ENCODE measurements around the gene RTN4.
"Not testable (repeated sequence)": the region's sequence is repeated elsewhere in the genome, so short reads cannot be mapped to it uniquely, and the experiment has no call there.

RTN4 gene

DNA sequence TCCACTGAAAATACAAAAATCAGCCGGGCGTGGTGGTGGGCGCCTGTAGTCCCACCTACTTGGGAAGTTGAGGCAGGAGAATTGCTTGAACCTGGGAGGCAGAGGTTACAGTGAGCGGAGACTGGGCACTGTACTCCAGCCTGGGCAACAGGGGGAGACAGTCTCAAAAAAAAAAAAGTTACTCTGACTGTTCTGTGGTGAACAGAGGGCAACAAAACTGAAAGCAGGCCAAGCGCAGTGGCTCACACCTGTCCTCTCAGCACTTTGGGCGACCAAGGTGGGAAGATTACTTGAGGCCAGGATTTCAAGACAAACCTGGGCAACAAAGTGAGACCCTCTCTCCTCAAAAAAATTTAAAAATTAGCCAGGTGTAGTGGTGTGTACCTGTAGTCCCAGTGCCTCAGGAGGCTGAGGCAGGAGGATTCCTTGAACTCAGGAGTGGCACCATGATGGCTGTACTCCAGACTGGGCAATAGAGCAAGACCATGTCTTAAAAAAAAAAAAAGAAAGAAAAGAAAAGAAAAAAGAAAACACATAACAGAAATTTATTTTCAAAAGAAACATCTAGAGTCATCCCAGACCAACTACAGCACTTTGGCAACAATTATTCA, 13.6 kb upstream of the RTN4 start:
- no peak for DNase-seq (ENCODE audit: low read depth)

DNA sequence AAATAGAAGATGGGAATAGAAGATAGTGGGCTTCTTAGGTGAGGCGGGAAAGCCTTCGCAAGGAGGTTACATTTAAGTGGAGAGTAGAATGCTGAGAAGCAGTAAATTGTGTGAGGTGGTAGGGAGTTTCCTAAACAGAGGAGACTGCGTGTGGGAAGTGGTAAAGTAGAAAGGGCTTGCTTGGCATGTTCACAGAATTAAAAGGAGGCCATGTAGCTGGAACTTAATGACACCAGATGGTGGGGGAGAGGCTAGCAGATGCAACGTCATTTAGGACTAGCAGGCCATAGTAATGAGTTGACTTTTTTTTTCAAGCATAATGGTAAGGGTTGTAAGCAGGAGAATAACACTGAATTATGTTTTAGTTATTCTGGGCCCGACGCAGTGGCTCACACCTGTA, 13.0 kb upstream of the RTN4 start:
- DNase-seq (ENCODE audit: low read depth) = no peak

DNA sequence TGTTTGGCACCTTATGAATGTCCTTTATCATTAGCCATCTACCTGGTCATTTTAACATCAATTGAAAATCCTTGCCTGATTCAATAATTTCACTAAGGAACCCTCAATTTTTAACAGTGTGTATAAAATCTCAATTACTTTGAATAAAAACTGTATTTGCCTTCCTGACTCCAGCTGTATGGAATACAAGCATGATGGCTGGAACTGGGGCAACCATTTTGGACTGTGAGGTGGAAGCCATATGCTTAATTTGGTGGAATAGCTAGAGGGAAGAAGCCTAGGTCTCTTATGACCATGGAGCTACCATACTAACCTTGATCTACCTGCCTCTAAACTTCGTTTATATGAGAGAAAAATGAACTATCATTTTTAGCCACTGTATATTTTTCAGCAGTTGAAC, 12.5 kb upstream of the RTN4 start:
- no peak for DNase-seq (ENCODE audit: low read depth)

DNA sequence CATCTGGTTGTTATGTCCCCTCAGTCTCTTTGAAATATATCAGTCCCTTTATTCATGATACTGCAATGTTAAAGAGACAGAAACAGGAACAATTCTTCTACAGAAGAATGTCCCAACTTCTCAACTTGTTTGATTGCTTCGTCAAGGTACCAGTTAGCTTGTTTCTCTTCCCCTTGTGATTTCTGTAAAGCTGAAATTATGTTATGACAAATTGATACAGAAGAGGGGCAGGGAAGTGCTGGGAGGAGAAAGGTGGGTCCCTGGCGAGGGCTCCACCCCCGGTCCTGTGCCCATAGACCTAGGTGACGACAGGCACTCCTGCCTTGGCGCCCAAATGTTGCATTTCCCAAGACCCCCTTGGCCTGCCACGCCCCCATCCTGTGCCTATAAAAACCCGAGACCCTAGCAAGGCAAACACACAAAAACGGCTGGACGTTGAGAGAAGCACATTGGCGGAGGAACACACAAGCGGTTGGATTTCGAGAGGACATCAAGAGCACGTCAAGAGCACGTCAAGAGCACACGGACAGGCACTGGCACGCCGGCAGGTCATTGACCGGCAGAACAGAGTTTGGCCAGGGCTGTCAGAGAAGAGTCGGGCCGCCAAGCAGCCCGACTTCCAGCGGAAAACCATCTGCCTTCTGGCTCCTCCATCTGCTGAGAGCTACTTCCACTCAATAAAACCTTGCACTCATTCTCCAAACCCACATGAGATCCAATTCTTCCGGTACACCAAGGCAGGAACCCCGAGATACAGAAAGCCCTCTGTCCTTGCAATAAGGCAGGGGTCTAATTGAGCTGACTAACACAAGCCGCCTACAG, 11.5 kb upstream of the RTN4 start:
- DNase-seq (ENCODE audit: low read depth) = no peak

DNA sequence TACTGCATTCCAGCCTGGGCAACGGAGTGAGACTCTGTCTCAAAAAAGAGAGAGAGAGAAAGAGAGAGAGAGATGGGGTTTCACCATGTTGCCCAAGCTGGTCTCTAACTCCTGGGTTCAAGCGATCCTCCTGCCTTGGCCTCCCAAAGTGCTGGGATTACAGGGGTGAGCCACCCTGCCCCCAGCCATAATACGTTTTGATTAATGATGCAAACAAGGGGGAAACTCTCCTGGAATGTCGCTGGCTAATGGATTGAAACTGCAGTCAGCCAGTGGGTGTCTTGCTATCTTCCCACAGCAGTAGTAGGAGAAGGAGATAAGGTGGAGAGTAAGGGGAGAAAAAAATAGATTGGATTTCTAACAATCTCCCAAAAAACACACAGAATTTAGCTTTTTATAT, 9.5 kb upstream of the RTN4 start:
- DNase-seq (ENCODE audit: low read depth) = no peak

DNA sequence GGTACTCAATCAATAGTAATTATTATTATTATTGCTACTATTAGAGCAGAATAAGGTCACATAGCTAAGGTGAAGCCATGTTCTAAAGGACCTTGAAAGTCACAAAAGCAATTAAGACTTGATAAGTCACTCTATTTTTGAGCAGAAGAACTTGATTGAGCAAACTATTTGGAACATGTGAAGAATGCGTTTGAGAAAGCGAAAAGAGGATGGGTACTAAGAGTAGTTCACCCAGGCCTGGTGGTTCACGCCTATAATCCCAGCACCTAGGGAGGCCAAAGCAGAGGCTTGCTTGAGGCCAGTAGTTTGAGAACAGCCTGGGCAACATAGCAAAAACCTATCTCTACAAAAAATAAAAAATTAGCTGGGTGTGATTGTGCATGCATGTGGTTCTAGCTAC, 7.2 kb upstream of the RTN4 start:
- DNase-seq (ENCODE audit: low read depth) = no peak

DNA sequence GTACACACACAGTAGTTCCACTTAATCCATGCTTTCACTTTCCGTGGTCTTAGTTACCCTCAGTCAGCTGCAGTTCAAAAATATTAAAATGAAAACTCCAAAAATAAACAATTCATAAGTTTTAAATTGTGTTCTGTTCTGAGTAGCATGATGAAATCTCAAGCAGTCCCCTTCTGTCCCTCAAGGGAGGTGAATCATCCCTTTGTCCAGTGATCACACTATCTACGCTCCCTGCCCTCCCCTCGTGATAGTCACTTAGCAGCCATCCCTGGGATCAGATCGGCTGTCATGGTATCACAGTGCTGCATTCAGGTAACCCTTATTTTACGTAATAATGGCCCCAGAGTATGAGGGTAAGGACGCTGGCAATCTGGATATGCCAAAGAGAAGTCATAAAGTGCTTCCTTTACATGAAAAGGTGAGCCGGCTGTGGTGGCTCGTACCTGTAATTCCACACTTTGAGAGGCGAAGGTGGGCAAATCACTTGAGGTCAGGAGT, 5.8 kb upstream of the RTN4 start:
- DNase-seq (ENCODE audit: low read depth) = no peak

DNA sequence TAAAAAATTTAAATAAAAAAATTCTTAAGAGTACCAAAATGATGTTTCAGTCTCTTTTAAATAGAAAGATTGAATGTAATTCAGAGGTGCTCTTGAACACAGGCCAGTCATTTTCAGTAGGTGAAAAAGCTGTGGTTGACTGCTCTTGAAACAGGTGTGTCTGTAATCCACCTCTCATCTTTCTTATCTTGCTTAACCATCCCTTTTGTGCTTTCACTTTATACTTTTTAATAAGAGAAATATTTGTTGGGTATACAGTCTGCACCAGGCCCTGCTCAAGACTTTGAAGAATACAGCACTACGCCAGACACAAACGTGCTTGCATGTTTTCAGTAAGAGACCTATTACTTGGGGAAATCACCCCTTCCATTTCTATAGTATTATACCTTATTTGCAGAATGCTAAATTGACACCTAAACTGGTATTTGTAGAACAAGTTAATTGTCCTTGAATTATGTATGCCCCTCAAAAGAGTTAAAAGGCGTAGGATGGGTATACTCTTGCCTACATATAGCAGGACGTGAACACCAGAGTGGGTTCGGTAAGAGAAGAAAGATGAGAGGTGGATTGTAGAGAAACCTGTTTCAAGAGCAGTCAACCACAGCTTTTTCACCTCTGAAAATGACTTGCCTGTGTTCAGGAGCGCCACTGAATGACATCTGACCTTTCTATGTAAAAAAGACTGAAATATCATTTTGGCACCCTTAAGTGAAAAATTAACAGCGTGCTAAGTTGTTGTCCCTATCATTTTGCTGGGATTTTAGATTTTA, 4.0 kb upstream of the RTN4 start:
- DNase-seq (ENCODE audit: low read depth) = no peak

DNA sequence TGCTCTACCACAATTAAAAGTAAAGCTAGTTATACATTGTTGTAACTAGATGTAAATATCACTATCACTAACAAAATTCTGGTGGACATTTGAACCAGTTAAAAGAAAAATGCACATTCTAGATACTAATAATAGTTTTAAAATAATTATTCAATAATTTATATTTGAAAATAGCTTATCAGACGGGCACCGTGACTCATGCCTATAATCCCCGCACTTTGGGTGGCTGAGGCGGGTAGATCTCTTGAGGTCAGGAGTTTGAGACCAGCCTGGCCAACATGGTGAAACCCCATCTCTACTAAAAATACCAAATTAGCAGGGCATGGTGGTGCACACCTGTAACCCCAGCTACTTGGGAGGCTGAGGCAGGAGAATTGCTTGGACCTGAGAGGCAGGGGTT, 3.0 kb upstream of the RTN4 start:
- DNase-seq (ENCODE audit: low read depth) = not testable (repeated sequence)

DNA sequence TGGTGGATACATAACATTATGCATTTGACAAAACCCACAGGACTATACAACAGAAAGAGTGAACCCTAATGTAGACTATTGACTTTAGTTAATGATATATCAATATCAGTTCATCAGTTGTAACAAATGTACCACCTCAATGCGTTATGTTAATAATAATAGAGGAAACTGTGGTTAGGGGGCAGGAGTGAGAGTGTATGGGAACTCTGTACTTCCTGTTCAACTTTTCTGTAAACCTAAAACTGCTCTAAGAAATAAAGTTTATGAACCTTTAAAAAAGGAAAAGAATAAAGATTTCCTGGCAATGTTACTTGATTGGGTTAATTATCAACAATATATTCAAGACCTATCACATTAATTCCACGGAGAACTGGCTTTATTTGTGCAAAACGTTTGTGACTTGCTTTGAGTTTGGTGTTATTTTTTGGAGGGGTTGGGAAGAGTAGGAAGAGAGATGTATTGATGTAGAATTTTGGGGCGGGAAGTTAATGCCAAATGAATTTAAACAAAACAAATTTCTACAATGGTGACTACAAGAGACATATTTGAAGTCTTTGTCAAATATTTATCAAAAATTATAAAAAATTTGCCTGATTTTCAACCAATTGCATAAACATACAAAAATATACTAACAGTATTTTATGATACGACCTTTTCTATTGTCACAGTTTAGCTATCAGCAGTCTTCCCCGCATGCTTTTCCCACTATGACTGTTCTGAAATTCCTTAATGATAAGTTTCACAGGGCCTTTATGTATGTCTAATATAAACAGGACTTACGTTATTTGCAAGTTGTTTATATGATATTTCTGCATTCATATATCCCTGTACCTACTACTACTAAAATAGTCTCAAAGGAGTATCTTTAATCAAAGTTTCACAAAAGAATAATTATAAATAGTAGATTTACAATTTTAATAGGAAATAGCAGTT, 2.1 kb upstream of the RTN4 start:
- no peak for DNase-seq (ENCODE audit: low read depth)

DNA sequence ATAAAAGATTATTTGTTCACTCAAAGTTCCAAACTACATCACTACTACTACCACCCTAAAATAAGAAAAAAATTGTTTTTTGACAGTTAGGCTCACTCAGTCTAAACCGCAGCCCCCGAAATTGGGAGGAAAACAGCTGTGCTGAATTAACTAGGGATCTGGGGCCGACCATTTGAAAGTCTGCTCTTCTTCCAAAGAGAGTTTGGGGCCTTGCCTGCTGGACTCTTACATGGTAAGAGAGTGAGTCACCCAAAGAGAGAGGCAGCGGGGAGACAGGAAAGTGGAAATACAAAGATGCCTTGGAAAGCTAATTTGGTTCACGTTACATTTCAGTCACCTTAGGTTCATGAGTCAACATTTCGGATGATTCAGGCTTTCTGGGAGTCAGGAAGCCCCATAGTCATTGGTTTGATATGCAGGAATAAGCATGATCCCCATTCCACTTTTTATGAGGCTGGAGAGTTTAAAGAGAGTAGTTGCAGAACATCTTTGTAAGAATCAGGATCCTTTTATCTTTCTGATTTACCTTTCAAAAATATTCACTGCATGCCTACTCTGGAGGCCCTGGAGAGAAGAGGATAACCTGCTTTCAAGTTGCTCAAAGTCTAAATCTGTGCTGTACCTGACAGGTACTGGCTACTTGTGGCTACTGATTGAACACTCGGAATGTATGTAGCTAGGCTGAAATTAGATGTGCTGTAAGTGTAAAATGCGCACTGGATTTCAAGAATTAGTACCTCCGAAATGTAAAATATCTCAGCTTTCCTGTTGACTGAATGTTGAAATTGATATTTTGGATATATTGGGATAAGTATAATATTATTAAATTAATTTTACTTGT, 995 bp upstream of the RTN4 start:
- DNase-seq (ENCODE audit: low read depth) = no peak

DNA sequence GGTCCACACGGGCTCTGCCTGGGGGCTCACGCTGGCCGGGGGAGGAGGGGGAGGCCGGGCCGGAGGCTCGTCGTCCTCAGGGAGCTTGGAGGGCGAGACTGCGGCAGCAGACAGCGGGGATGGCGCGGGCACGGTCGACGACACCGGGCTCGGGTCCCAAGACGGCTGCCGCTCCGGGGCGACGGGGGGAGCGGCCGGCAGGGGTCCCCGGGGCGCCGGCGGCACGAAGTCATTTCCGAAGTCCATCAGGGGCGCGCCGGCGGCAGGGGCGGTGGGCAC, 491 bp downstream of the RTN4 start:
- DNase-seq (ENCODE audit: low read depth) = no peak

DNA sequence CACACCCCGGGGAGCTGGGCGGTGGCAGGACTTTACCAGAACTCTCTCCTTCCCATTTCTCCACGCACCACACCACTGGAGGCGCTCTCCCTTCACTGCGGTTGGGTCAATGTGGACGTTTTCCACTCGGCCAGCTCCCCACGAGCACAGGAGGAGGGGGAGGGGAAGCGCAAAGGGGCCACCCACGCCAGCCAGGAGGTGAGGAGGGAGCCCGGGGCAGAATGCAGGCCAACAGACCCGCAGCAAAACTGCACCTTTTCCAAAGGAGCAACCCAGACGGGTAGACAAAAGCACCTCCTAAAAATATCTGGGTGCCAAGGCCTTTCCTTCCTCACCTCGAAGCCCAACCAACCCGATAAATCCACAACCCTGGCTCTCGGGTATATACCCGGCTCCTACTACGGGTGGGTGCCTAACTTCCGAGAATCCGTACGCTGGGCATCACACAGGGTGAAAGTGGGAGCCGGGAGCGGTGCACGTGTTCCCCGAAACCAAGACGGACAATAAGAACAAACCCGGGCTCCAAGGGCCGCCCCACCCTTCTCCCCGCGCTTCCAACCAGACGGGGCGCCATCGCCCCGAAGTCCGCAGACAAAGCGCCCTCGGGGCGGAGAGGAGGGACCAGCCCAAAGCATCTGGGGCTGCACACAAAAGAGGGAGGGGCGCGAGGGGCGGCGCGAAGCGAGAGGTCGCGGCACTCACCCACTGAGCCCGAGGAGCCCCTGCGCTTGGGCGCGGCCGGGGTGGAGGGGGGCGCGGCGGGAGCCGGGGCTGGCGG, 1.0 kb downstream of the RTN4 start:
- DNase-seq (ENCODE audit: low read depth) = peak; percentile 40

DNA sequence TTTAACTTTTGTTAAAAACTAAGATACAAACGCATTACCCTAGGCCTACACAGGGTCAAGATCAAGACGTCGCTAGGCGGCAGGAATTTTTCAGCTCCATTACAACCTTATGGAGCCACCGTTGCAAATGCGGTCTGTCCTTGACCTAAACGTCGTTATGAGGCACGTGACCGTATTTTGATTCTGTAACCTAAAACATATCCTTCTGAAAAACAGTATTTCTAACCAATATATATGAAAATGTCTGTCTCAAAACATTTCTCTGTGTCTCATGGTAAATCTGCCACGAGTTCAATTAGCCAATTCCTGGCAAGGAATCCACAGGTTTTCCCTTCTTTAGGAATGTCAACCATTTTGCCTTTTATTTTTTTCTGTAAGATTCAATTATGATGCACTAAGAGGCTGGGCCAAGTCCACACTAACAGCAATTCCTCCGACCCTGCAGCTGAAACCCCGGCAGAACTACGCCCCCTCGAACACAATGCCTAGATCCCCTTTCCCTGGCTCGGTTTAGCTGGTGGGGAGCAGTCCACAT, 1.7 kb downstream of the RTN4 start:
- no peak for DNase-seq (ENCODE audit: low read depth)

DNA sequence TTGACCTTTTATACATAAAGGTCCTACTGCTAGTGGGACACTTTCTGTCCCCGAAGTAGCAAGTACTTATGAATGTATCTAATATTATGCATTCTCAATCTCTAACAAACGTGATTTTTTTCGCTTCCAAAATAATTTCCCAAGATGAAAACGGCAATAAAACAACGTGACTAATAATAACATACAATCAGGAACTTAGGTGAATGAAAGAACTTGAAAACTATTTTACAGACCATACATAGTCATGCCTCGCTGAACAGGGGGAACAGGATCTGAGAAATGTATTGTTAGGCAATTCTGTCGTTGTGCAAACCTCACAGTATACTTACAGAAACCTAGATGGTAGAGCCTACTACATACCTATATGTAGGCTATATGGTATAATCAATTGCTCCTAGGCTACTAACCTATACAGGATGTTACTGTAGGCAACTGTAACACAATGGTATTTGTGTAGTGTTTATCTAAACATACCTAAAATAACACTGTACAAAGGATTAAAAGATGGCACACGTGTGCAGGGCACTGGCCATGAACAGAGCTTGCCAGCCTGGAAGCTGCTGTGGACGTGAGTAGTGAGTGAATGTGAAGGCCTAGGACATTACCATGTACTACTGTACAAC, 2.5 kb downstream of the RTN4 start:
- DNase-seq (ENCODE audit: low read depth) = no peak

DNA sequence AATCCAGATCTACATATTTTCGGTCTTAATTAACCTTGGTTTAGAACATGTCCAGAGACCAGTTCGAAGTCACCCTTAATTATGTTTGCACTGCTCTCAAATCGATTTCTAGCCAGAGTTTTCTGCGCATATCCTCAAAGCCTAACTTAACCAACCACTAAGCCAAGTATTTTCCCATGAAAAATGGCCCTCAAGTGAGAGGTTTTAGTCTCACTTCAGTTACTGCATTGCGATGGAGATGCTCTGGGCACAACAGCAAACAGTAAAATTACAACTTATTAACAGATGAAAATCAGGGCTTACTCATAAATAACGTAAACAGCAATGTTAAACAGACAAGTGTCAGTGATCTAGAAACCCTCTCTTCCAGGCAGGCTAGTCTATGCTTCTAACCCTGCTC, 4.5 kb downstream of the RTN4 start:
- no peak for DNase-seq (ENCODE audit: low read depth)

DNA sequence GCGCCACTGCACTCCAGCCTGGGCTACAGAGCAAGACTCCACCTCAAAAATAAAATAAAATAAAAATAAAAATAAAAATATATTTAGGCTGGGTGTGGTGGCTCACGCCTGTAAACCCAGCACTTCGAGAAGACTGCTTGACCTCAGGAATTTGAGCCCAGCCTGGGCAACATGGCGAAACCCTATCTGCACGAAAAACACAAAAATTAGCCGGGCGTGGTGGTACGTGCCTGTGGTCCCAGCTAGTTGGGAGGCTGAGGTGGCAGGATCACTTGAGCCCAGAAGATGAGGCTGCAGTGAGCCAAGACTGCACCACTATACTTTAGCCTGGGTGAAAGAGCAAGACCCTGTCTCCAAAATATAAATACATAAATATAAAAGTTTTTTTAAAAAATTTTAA, 6.4 kb downstream of the RTN4 start:
- no peak for DNase-seq (ENCODE audit: low read depth)

DNA sequence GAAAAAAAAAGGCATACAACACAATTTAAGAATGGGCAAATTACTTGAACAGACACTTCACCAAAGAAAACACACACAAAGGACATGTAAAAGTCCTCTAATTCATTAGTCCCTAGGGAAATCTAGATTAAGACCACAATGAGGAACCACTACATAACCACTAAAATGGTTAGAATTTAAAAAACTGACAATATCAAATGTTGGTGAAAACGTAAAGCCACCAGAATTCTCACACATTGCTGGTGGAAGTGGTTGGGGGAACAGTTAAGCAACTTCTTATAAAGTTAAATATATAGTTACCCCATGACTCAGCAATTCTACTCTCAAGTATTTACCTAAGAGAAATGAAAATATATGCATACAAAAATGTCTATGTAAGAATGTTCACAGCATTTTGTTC, 11.8 kb downstream of the RTN4 start:
- no peak for DNase-seq (ENCODE audit: low read depth)

DNA sequence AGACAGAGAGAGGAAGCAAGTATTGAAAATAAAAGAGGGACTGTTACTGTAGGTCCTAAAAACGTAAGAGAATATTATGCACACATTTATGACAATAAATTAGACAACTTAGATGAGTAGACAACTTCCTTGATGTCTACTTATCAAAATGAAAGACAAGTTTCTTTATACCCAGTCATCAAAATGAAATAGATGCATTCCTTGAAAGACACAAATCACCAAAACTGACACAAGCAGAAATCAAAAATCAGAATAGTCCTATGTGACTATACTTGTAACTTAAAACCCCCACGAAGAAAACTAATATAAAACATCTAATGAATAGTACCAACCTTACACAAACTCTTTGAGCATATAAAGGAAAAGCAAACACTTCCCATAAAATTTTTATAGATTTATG, 14.5 kb downstream of the RTN4 start:
- no peak for DNase-seq (ENCODE audit: low read depth)

DNA sequence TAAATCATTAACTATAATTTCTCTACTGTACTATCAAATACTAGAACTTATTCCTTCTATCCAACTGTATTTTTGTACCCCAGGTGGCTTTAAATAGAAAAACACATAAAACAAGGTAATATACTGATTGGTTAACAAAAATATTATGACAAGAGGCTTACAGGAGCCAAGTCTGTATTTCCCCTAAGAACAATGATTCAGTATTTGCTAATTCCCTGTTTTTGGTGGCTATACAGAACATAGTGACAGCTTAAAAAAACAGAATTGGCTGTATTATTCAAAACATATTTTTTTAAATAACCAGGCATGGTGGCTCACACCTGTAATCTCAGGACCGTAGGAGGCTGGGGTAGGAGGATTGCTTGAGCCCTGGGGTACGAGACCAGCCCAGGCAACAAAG, 16.3 kb downstream of the RTN4 start:
- no peak for DNase-seq (ENCODE audit: low read depth)
